ENCODE measurements around the gene TCEA2. TPM values are rescaled to one million over a fixed set of nuclear protein-coding genes. Genes with fewer than 3 reads are reported as not detected.

TCEA2 gene
- total and polyA plus RNA-seq, 2 of the 13 experiments (the other 11 are each of a cell fraction or from before 2014, with no cell fraction given), result 28.1 to 33.7 TPM

DNA sequence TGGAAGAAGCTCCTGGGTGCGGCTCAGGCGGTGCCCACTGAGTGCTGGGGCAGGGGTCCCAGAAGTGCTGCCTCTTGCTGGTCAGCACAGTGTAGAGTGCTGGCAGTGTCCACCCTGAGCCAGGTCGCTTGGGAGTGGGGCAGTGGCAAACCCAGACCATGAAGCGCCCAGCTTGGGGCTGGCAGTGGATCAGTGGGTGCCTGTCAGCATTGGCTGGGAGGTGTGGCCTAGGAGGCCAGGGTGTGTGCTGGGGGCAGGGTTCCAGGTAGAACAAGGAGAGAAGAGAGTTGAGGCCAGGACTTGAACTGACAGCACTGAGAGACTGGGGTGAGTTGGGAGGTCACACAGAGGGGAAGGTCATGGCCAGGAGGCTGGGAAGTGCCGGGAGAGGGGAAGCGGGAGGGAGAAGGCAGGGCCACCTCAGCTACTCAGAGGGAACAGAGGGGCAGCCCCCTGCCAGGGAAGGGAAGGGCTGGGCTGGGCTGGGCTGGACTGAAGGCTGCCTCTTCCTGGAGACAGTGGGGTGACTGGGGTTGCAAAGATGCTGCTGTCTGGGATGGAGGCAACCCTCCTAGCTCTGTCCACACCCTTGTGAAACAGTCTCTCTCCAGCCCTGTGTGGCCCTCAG lies 4.1 kb downstream of the TCEA2 start:
- ATAC-seq, result no peak
- H3K4me2 ChIP-seq (ENCODE audit: low read depth, low read length), result no peak overlapping the region
- BruUV-seq (replicated peaks), result no TSS peak
- TF ChIP-seq ARID2 (CRISPR knock-in tag; IDR thresholded peaks at IDR 0.05; ENCODE audit: borderline replicate concordance) (no peak), ZNF407 (CRISPR knock-in tag; IDR thresholded peaks at IDR 0.05; ENCODE audit: not compliant biosample characterization) (no peak), ZNF567 (CRISPR knock-in tag; IDR thresholded peaks at IDR 0.05; ENCODE audit: borderline replicate concordance) (no peak), ZFP36 (IDR thresholded peaks at IDR 0.05; ENCODE audit: borderline replicate concordance, low read depth, low read length, partially characterized antibody) (no peak), ISX (CRISPR knock-in tag; conservative IDR thresholded peaks at IDR 0.05) (no peak), SP2 (CRISPR knock-in tag; IDR thresholded peaks at IDR 0.05) (peak; percentile 26; the same call in 1 of the 2 replicates), TOE1 (CRISPR knock-in tag; IDR thresholded peaks at IDR 0.05) (no peak), PRMT3 (CRISPR knock-in tag; IDR thresholded peaks at IDR 0.05; ENCODE audit: borderline replicate concordance, low read depth) (no peak)
- TF ChIP-seq, protein P1, sequence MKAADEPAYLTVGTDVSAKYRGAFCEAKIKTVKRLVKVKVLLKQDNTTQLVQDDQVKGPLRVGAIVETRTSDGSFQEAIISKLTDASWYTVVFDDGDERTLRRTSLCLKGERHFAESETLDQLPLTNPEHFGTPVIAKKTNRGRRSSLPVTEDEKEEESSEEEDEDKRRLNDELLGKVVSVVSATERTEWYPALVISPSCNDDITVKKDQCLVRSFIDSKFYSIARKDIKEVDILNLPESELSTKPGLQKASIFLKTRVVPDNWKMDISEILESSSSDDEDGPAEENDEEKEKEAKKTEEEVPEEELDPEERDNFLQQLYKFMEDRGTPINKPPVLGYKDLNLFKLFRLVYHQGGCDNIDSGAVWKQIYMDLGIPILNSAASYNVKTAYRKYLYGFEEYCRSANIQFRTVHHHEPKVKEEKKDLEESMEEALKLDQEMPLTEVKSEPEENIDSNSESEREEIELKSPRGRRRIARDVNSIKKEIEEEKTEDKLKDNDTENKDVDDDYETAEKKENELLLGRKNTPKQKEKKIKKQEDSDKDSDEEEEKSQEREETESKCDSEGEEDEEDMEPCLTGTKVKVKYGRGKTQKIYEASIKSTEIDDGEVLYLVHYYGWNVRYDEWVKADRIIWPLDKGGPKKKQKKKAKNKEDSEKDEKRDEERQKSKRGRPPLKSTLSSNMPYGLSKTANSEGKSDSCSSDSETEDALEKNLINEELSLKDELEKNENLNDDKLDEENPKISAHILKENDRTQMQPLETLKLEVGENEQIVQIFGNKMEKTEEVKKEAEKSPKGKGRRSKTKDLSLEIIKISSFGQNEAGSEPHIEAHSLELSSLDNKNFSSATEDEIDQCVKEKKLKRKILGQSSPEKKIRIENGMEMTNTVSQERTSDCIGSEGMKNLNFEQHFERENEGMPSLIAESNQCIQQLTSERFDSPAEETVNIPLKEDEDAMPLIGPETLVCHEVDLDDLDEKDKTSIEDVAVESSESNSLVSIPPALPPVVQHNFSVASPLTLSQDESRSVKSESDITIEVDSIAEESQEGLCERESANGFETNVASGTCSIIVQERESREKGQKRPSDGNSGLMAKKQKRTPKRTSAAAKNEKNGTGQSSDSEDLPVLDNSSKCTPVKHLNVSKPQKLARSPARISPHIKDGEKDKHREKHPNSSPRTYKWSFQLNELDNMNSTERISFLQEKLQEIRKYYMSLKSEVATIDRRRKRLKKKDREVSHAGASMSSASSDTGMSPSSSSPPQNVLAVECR (CRISPR knock-in tag; IDR thresholded peaks at IDR 0.05; ENCODE audit: borderline replicate concordance), result no peak

More for the DNA sequence above, 4.1 kb downstream of the TCEA2 start:
- intact Hi-C loops (cut with micrococcal nuclease; ENCODE audit: unreplicated experiment) (no loop called here), in situ Hi-C loops (cut with HindIII; ENCODE audit: extremely low pct_ligation_motif_present, low pct_unique_long_range_greater_than_20kb) (no loop called here)
- CTCF ChIA-PET (ENCODE audit: low intra/inter-chr PET ratio, low total read pairs), result no interaction called here
- Histone ChIP-seq H4K20me1 (ENCODE audit: insufficient read depth, low read length) (peaks cover 4% of the 10 kb centered on the region; the same call in 1 of the 2 replicates), H3K79me2 (ENCODE audit: insufficient read depth, low read length) (no peaks in the 10 kb centered on the region), H3K9ac (ENCODE audit: insufficient read depth, low read depth, low read length) (no peak overlapping the region), H3K36me3 (replicated peaks in 1 of 2; ENCODE audit: control insufficient read depth in 1 of 2, insufficient read depth in 2 of 2, low read length in 2 of 2) (no peaks in the 10 kb centered on the region), H2AFZ (ENCODE audit: low read length) (no peak overlapping the region), H3K4me3 (replicated peaks in 1 of 3; ENCODE audit: insufficient read depth in 1 of 3, low read depth in 2 of 3, low read length in 3 of 3) (no peak overlapping the region), H3K9me3 (ENCODE audit: low read length) (no peaks in the 10 kb centered on the region), H3K27ac (ENCODE audit: extremely low read length, insufficient read depth, low read length) (no peak overlapping the region), H3K27me3 (ENCODE audit: control insufficient read depth in 1 of 2, insufficient read depth in 2 of 2, low read length in 2 of 2) (peaks cover 3 to 11% of the 10 kb centered on the region in 2 experiments; a peak in 2 of 5 replicates), H3K4me1 (ENCODE audit: insufficient read depth, low read length) (peaks cover 52% of the 10 kb centered on the region)
- DNase-seq (ENCODE audit: low spot score) (no peak), FAIRE-seq (no peak)
- 46% methylated on average over 6 of the region's 6 CpGs for WGBS (ENCODE audit: low lambda C conversion rate)
- POLR2A ChIA-PET, result interaction anchor here (1.2 to 3.7 kb wide), 3 partner anchors 11 to 110 kb away, joined by 4 to 34 read pairs (median 9); partner anchors contain the start of gene PRPF6
